Effector CD4-positive, alpha-beta T cell (primary cell): ENCODE data around the gene LAMA2.

Experiments used
- DNase-seq: peaks from one replicate; pipeline ENCODE4 v3.0.0-alpha.2; 2020

The LAMA2 gene

GRCh38 chr6:129184324-129184723 is 301.4 kb downstream of the LAMA2 start:
- DNase-seq, result no peak

GRCh38 chr6:129184808-129185366 is 301.9 kb downstream of the LAMA2 start:
- DNase-seq, result no peak

GRCh38 chr6:129186988-129187387 is 304.1 kb downstream of the LAMA2 start:
- DNase-seq, result no peak

- no peak for DNase-seq
Measured at GRCh38 chr6:129188306-129188705, 305.4 kb downstream of the LAMA2 start.

- DNase-seq, result no peak
Measured at GRCh38 chr6:129188795-129189194, 305.9 kb downstream of the LAMA2 start.

GRCh38 chr6:129189266-129189665 is 306.3 kb downstream of the LAMA2 start:
- no peak for DNase-seq

- DNase-seq, result no peak
Measured at GRCh38 chr6:129191235-129191634, 308.3 kb downstream of the LAMA2 start.

- DNase-seq, result no peak
Measured at GRCh38 chr6:129192458-129192989, 309.6 kb downstream of the LAMA2 start.

GRCh38 chr6:129194306-129194941 is 311.5 kb downstream of the LAMA2 start:
- DNase-seq, result no peak

- DNase-seq, result no peak
Measured at GRCh38 chr6:129195161-129195560, 312.2 kb downstream of the LAMA2 start.

- DNase-seq, result no peak
Measured at GRCh38 chr6:129195643-129196042, 312.7 kb downstream of the LAMA2 start.

- no peak for DNase-seq
Measured at GRCh38 chr6:129197154-129197553, 314.2 kb downstream of the LAMA2 start.

GRCh38 chr6:129200151-129200550 is 317.2 kb downstream of the LAMA2 start:
- no peak for DNase-seq

- DNase-seq, result no peak
Measured at GRCh38 chr6:129203190-129203900, 320.4 kb downstream of the LAMA2 start.

GRCh38 chr6:129206821-129207220 is 323.9 kb downstream of the LAMA2 start:
- no peak for DNase-seq

- no peak for DNase-seq
Measured at GRCh38 chr6:129207832-129208231, 324.9 kb downstream of the LAMA2 start.

GRCh38 chr6:129208415-129209034 is 325.6 kb downstream of the LAMA2 start:
- DNase-seq, result no peak

GRCh38 chr6:129209355-129209754 is 326.4 kb downstream of the LAMA2 start:
- DNase-seq, result no peak

- no peak for DNase-seq
Measured at GRCh38 chr6:129210684-129211083, 327.7 kb downstream of the LAMA2 start.

GRCh38 chr6:129211626-129212025 is 328.7 kb downstream of the LAMA2 start:
- no peak for DNase-seq

- DNase-seq, result no peak
Measured at GRCh38 chr6:129212081-129212480, 329.1 kb downstream of the LAMA2 start.

GRCh38 chr6:129215246-129215645 is 332.3 kb downstream of the LAMA2 start:
- no peak for DNase-seq

- no peak for DNase-seq
Measured at GRCh38 chr6:129215916-129216520, 333.1 kb downstream of the LAMA2 start.
